C4-2B (cell line): Measurements from ENCODE around the gene PCNX3.

Experiments
- ZFX ChIP-seq: fragments of 450-650 bp; IDR thresholded peaks from 2 replicates; pipeline ENCODE4 v1.6.1; 2017
- TF ChIP-seq, protein P1 (sequence below): fragments of 450-650 bp; conservative IDR thresholded peaks from 2 replicates; pipeline ENCODE4 v1.5.1; 2017; ENCODE audit warnings: mild to moderate bottlenecking

DNA sequence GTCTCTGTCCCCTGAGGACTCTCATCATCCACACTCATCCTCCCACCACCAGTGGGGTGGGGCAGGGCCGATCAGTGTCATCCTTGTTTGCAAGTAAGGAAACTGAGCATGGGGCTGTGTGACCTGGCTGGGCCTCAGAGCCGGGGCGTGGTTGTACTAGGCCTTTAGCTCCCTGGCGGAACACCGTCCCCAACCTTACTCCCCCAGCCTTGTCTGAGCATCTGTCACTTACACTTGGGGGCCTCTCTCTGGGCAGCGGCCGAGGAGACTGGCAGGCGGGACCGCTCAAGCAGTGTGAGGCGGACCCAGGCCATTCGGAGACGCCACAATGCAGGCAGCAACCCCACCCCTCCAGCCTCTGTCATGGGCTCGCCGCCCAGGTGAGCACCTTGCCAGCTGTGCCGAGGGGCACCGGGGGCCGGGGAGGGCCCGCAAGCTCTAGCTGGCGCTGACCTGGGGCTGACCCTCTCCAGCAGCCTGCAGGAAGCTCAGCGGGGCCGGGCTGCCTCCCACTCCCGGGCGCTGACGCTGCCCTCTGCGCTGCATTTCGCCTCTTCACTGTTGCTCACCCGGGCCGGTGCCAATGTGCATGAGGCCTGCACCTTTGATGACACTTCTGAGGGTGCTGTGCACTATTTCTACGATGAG, 3.8 kb downstream of the PCNX3 start:
- TF ChIP-seq, protein P1, sequence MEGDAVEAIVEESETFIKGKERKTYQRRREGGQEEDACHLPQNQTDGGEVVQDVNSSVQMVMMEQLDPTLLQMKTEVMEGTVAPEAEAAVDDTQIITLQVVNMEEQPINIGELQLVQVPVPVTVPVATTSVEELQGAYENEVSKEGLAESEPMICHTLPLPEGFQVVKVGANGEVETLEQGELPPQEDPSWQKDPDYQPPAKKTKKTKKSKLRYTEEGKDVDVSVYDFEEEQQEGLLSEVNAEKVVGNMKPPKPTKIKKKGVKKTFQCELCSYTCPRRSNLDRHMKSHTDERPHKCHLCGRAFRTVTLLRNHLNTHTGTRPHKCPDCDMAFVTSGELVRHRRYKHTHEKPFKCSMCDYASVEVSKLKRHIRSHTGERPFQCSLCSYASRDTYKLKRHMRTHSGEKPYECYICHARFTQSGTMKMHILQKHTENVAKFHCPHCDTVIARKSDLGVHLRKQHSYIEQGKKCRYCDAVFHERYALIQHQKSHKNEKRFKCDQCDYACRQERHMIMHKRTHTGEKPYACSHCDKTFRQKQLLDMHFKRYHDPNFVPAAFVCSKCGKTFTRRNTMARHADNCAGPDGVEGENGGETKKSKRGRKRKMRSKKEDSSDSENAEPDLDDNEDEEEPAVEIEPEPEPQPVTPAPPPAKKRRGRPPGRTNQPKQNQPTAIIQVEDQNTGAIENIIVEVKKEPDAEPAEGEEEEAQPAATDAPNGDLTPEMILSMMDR = no peak
- TF ChIP-seq ZFX = no peak
